LNCAP (cell line): Measurements from ENCODE around the gene KIF18B.

Experiments
- CTCF ChIP-seq: fragments of 450-650 bp; IDR thresholded peaks from 2 replicates; pipeline ENCODE4 v1.5.1; 2017; ENCODE audit warnings: mild to moderate bottlenecking

KIF18B gene

DNA sequence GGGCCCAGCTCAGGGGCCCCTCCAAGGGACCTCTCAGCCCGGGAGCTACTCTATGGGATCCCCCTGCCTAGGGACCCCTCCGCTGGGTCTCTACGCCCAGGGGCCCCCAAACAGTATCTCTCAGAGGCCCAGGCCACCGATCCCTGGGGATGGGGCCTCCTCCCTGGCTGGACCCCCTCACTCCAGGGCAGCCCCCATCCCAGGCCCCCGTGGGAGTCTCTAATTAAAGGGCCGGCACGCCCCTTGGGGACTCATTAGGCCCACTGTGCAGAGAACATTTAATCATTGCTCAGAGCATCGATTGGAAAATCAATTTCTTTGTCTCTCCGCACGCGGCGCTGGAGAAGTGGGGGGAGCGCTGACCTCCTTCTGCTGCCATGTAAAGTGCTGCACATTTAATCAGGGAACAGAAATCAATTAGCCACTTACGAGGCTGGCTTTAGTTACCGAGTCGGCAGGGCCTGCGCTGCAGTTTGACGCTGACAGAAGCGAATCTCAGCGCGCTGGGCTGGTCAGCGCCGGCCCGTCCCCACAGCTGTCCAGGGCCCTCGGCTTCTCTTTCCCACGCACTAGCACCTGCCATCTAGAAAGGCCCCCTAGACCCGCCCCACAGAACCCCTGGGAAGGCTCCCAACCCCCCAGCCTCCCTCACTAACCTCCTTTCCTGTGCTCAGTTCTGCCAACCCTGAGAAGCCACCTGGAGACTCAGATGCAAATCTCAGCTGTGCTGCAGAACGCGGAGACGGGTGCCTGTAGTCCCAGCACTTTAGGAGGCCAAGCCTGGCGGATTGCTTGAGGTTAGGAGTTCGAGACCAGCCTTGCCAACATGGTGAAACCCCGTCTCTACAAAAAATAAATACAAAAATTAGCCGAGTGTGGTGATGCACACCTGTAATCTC is 40.7 kb upstream of the KIF18B start:
- no peak for TF ChIP-seq CTCF

DNA sequence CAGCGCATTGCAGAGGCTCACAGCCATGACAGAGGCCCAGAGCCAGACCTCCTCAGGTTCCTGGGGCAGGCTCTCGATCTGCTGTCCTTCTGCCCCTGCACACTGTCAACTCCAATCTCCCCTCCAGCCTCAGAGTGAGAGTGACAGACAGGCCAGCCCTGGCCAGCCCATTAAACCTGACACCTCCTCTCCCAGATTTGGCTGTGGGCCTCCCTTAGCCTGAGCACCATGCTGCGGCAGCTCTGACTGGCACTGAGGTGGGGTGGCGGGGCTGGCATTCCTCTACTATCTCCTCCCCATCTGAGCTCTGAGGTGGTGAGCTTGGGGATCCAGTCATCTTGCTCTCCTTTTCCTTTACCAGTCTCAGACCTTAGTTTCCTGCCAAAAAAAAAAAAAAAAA is 36.0 kb upstream of the KIF18B start:
- no peak for TF ChIP-seq CTCF

GRCh38 chr17:44982113-44982702 is 34.6 kb upstream of the KIF18B start:
- TF ChIP-seq CTCF: no peak

GRCh38 chr17:44981221-44981968 is 33.8 kb upstream of the KIF18B start:
- no peak for TF ChIP-seq CTCF

DNA sequence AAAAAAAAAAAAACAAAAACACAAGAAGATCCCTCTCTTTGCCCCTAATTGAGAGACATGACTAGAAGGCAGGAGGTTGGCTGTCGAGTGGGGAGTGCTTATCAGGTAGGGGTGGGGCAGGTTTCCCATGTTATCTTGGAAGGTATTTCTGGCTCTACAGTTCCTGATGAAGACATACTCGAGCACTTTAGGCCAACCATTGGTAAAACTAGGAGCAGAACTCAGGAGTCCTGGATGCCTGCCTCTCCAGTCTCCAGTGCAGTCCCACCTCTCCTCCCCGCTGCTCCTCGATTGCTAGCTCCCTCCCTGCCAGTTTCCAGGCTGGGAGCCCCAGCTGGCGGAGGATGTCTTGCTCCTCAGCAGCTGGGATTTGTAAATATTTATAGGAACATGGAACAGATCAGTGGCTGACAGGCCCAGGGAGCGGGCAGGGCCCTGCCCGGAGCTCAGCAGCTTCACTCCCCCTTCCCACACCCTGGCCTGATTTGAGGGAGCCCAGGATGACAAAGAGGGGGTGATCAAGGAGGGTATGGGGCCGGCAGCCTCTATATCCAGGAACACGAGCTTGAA is 31.9 kb upstream of the KIF18B start:
- TF ChIP-seq CTCF: no peak

- TF ChIP-seq CTCF: no peak
Observed at GRCh38 chr17:44978807-44979206, 31.2 kb upstream of the KIF18B start.

DNA sequence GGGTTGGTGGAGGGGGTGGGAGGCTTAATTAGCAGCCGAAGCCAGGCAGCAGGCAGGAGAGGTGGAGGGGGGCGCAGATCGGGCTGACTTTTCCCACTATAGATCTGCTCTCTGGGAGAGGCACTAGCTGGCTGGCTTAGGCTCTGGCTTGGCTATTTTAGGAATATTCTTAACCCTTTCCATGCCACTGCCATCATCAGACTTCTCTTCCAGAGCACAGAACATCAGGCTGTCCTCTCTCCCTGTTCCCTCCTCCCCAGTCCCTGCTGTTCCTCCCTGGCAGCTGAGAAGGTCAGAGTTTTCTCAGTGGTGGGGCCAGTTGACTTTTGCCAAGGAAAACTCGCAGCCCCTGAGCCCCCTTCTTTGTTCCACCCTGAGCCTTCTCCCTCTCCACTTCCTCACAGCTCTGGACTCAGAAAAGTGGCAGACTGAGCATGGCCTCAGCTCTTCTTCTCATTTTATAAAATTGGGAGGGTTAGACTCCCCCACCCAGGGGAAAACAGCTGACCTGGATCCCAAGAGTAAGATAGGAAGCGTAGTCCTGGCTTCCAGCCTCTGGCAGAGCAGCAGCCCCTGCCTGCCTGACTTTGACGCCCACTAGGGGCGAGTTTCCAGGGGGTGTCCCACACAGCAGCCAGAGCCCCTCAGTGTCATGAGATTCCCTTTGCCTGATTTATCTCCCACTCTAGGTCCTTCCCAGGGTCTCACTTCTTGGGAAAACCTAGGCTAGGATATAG is 30.4 kb upstream of the KIF18B start:
- no peak for TF ChIP-seq CTCF
